GM12874 (cell line): ENCODE results near the gene CFAP157.

Source experiments
- CTCF ChIP-seq: IDR thresholded peaks from 2 replicates; pipeline ENCODE4 v1.5.1; 2011; ENCODE audit warnings: low read depth, mild to moderate bottlenecking, control low read depth, low read length, moderate library complexity; ENCODE audit not compliant: insufficient read depth

The CFAP157 gene

GRCh38 chr9:127741831-127742434, 35.1 kb downstream of the CFAP157 start:
- TF ChIP-seq CTCF: no peak

- no peak for TF ChIP-seq CTCF
Measured at GRCh38 chr9:127742435-127743088, 35.8 kb downstream of the CFAP157 start.

GRCh38 chr9:127744398-127745110, 37.8 kb downstream of the CFAP157 start:
- no peak for TF ChIP-seq CTCF

- TF ChIP-seq CTCF: no peak
Measured at GRCh38 chr9:127746959-127747569, 40.3 kb downstream of the CFAP157 start.

GRCh38 chr9:127749090-127749787, 42.5 kb downstream of the CFAP157 start:
- no peak for TF ChIP-seq CTCF

- no peak for TF ChIP-seq CTCF
Measured at GRCh38 chr9:127751269-127752054, 44.7 kb downstream of the CFAP157 start.
